ENCODE data around the gene ETV6.

The ETV6 gene

GRCh38 chr12:11757531-11757930, 108.1 kb downstream of the ETV6 start:
- TF ChIP-seq POLR2A (IDR thresholded peaks at IDR 0.05; ENCODE audit: low read length): no peak
- TF ChIP-seq GATA1 (IDR thresholded peaks at IDR 0.05; ENCODE audit: low read depth, low read length): no peak
- no peak for DNase-seq

GRCh38 chr12:11758087-11758486, 108.6 kb downstream of the ETV6 start:
- no peak for DNase-seq
- TF ChIP-seq POLR2A (IDR thresholded peaks at IDR 0.05; ENCODE audit: low read length) (no peak), GATA1 (IDR thresholded peaks at IDR 0.05; ENCODE audit: low read depth, low read length) (no peak)

DNA sequence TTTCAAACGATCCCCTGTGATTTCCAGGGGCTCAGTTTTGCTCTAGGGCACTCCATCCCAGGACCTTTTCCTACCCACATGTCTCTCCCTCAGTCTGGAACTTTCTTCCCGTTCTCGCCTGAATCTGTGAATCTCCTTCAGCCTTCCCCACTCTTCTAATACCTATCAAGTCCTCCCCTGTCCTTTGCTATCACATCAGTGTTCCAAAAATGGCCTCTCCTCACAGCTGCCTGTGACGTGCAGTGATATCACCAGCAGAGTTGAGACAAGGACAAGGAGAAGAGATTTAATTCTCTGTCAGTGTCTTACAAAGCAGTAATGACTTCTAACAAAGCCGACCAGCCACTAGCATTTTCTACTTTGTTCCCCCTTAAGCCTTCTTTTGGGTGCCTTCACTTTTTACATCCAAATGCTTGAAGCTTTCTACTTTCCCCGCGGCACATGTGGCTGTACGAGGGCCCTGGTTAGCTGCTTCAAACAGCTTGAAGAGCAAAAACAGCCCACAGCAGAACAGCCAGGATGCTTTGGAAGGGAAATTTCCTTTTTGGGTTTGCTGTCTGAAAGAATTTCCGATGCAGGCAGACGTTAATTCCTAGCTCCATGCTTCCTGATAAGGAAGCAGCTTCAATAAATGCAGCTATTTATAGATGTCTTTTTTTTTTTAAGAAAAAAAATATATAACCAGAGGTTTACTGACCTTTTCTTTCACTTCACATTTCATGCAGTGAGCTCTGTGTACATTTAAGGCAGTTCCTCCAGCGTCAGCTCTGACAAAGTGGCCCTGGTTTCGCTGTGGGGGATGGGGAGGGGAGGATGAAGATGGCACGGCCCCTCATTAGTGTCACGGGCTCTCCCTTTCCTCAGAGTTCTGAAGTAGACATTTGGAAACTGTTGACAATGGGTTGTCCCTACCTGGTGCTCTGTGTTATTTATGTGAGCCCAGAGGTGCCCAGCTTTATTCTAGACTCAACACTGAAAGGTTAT, 109.3 kb downstream of the ETV6 start:
- TF ChIP-seq POLR2A (IDR thresholded peaks at IDR 0.05; ENCODE audit: low read length) (no peak), GATA1 (IDR thresholded peaks at IDR 0.05; ENCODE audit: low read depth, low read length) (no peak)
- no peak for DNase-seq

GRCh38 chr12:11759494-11759878, 110.0 kb downstream of the ETV6 start:
- DNase-seq: no peak
- TF ChIP-seq GATA1 (IDR thresholded peaks at IDR 0.05; ENCODE audit: low read depth, low read length) (no peak), POLR2A (IDR thresholded peaks at IDR 0.05; ENCODE audit: low read length) (no peak)

GRCh38 chr12:11759899-11760298, 110.4 kb downstream of the ETV6 start:
- no peak for DNase-seq
- TF ChIP-seq POLR2A (IDR thresholded peaks at IDR 0.05; ENCODE audit: low read length) (no peak), GATA1 (IDR thresholded peaks at IDR 0.05; ENCODE audit: low read depth, low read length) (no peak)

DNA sequence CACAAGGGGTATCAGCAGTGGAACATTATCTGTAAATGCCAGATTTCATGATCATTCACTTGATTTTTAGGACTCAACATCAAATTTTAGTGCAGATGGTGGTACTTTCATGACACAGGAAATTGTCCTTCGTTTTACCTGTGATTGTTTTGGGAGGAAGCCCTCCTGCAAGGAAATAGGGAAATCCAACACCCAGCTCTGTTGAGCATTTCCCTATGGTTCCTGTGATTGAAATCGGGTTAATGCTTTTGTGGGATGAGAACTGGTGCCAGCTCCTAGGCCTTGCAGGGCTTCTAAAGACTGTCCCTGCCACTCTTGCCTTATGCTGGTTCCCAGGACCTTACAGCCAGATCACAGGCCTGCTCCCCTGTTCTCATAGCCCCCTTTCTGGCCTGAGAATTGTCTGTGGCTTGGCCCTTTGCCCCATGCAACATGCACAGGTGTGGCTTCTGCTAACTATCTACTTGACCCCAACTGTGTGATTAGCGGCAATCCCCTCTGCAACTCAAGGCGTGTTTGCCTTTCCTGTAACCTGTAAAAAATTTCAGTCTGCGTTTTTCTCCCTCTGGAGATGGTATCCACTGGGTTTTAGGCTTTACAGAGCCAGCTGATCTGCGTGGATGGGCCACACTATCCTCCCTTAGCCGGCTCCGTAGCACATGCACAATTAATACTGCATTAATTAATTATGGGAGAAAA, 112.5 kb downstream of the ETV6 start:
- no peak for DNase-seq
- no peak for TF ChIP-seq POLR2A (IDR thresholded peaks at IDR 0.05; ENCODE audit: low read length)
- TF ChIP-seq GATA1 (IDR thresholded peaks at IDR 0.05; ENCODE audit: low read depth, low read length): no peak

GRCh38 chr12:11762723-11763326, 113.4 kb downstream of the ETV6 start:
- no peak for DNase-seq
- no peak for TF ChIP-seq POLR2A (IDR thresholded peaks at IDR 0.05; ENCODE audit: low read length)
- no peak for TF ChIP-seq GATA1 (IDR thresholded peaks at IDR 0.05; ENCODE audit: low read depth, low read length)

- no peak for DNase-seq
- no peak for TF ChIP-seq POLR2A (IDR thresholded peaks at IDR 0.05; ENCODE audit: low read length)
- TF ChIP-seq GATA1 (IDR thresholded peaks at IDR 0.05; ENCODE audit: low read depth, low read length): no peak
Observed at GRCh38 chr12:11763760-11764520, 114.5 kb downstream of the ETV6 start.

DNA sequence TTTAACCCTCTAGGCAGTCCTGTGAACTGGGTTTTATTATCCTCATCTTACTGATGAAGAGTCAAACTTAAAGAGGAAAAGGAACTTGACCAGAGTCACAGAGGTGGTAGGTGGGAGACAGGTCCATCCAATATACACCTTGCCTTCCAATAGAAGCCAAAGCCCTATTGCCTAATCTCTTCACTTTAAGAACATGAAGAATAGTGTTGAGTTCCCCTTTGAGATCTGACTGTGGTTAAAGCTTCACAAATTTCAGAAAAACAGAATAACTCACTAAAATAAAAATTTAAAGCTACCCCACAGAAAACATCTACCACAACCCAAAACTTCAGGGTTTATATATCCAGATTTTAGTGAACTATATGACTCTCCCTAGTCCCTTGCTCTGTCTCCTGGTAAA, 115.4 kb downstream of the ETV6 start:
- DNase-seq: no peak

DNA sequence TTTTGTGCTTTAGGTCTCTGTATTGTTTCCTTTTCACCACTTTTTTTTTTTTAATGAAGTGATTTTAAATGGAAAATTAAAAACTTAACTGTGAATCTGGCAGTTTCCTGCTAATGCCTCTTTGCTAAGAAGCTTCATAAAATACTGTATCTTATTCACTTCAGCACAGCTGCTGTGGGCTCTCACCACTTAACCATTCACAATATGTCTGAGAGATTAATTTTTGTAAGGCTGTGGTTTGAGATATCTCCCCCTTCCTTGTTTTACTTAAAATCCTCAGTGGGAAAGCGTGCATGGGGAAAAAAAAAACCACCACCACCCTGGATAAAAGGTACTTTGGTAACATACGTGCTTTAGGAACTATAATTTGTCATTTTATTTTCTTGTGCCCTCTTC, 115.9 kb downstream of the ETV6 start:
- no peak for DNase-seq
- TF ChIP-seq POLR2A (IDR thresholded peaks at IDR 0.05; ENCODE audit: low read length) (no peak), GATA1 (IDR thresholded peaks at IDR 0.05; ENCODE audit: low read depth, low read length) (no peak)

More for the DNA sequence above, 115.4 kb downstream of the ETV6 start:
- TF ChIP-seq GATA1 (IDR thresholded peaks at IDR 0.05; ENCODE audit: low read depth, low read length) (no peak), POLR2A (IDR thresholded peaks at IDR 0.05; ENCODE audit: low read length) (no peak)

DNA sequence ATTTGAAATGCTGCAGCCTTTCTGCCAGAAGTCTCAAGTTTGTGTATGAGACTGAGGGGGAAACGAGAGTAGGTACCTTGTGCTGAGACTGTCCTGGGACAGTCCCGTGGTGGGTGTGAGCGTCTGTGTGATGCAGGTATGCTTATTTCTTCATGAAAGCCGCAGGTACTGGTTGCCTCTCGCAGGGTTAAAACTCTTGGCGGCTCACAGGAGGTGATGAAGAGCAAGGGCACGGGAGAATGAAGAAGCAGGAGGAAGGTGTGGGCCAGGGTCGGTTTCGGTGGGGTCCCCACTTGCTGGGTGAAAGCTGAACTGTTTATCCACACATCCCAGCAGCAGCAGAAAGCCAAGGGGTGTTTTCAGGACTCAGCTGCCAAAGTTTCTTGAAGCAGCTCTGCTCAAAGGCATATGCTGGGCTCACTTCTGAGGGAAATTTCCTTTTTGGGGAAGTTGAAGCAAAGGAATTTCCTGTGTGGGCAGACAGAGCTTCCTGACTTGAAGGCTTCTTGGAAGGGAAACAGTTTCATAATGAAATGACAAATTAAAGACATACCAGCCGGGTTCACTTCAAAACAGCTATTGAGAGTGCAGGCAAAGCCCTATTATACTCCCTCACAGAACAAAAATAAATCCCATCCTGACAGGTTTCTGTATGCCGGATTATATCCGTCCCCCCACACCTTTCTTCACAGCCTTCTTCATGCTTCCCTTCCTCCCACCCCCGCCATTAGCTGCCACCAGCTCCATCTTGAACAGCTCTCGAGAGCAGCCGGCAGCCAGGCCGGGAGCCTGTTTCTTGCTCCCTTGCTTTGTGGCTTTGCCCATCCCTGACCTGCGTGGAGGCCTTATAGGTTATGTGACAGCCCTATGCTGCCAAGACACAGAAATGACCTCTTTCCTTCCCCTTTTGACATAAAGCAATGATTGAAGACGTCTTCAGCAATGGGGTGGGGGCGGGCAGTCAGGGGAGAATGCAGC, 116.6 kb downstream of the ETV6 start:
- TF ChIP-seq GATA1 (IDR thresholded peaks at IDR 0.05; ENCODE audit: low read depth, low read length): no peak
- DNase-seq: no peak

DNA sequence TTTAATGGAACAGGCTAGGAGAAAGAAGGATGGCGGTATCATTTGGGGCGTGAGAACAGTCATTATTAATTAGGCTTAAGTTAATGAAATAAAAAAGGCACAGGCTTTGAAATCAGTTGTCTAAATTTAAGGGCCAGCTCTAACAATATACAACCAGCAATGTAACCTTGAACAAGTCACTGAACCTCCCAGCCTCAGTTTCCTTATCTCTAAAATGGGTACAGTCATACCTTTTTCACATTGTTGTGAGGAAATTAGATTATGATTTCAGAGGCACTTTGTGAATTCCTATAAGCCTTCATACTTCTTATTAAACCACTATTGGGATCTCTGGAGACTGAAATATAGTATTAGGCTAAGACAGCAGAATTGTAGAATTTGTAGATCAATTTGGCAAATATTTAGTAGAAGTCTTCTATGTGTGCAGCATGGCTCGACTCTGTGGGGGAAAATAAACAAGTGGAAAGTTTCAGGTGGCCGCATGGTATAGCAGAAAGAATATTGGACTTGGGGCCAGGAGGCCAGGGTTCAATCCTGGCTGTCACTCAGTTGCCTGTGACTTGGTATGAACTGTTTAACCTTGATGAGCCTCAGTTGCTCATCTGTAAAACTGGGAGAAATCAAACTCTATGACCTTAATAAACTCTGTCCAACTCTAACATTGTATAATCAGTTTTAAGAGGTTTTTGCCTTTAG, 117.7 kb downstream of the ETV6 start:
- TF ChIP-seq GATA1 (IDR thresholded peaks at IDR 0.05; ENCODE audit: low read depth, low read length) (no peak), POLR2A (IDR thresholded peaks at IDR 0.05; ENCODE audit: low read length) (no peak)

More for the DNA sequence above, 117.7 kb downstream of the ETV6 start:
- no peak for DNase-seq

Data from erythroblast (primary cell).